H9 (cell line): ENCODE data around the gene CST5. TPM values are rescaled to one million over a fixed set of nuclear protein-coding genes. Genes with fewer than 3 reads are reported as not detected.

Source experiments
- DNase-seq: peaks from one replicate; pipeline ENCODE4 v3.0.0-alpha.2; 2017
- H2AFZ ChIP-seq: one replicate; pipeline ENCODE4 v1.6.1; 2013; ENCODE audit warnings: mild to moderate bottlenecking, low read length, control low read depth, moderate library complexity
- H2AK5ac ChIP-seq: 2 replicates; pipeline ENCODE4 v1.6.1; 2013; ENCODE audit warnings: low read length, control low read depth, mixed read lengths; ENCODE audit not compliant: insufficient read length
- H2BK120ac ChIP-seq: one replicate; pipeline ENCODE4 v1.6.1; 2013; ENCODE audit warnings: low read depth, mild to moderate bottlenecking, low read length, control low read depth, inconsistent platforms; ENCODE audit not compliant: poor library complexity, severe bottlenecking
- H2BK12ac ChIP-seq: 2 replicates; pipeline ENCODE4 v1.6.1; 2013; ENCODE audit warnings: low read length, control low read depth, mixed read lengths, low read depth; ENCODE audit not compliant: insufficient read length
- H2BK15ac ChIP-seq: 2 replicates; pipeline ENCODE4 v1.6.1; 2013; ENCODE audit warnings: low read depth, low read length, control low read depth
- H2BK20ac ChIP-seq: one replicate; pipeline ENCODE4 v1.6.1; 2013; ENCODE audit warnings: low read depth, mild to moderate bottlenecking, low read length, control low read depth, inconsistent platforms; ENCODE audit not compliant: poor library complexity, severe bottlenecking
- H2BK5ac ChIP-seq: 2 replicates; pipeline ENCODE4 v1.6.1; 2013; ENCODE audit warnings: low read length, control low read depth, mixed read lengths; ENCODE audit not compliant: insufficient read length
- H3K14ac ChIP-seq: 2 replicates; pipeline ENCODE4 v1.6.1; 2013; ENCODE audit warnings: low read length, control low read depth; ENCODE audit not compliant: insufficient read depth
- H3K18ac ChIP-seq: 2 replicates; pipeline ENCODE4 v1.6.1; 2013; ENCODE audit warnings: low read depth, mild to moderate bottlenecking, mixed read lengths, low read length, control low read depth; ENCODE audit not compliant: insufficient read length
- H3K23ac ChIP-seq: 2 replicates; pipeline ENCODE4 v1.6.1; 2013; ENCODE audit warnings: low read length, control low read depth, mixed read lengths, low read depth; ENCODE audit not compliant: insufficient read length
- H3K23me2 ChIP-seq: 2 replicates; pipeline ENCODE4 v1.6.1; 2013; ENCODE audit warnings: low read depth, mild to moderate bottlenecking, mixed read lengths, low read length, control low read depth; ENCODE audit not compliant: insufficient read length, poor library complexity, severe bottlenecking
- H3K27ac ChIP-seq: 2 replicates; pipeline ENCODE4 v1.5.1; 2013; ENCODE audit warnings: low read length, control low read depth, mixed read lengths, low read depth; ENCODE audit not compliant: insufficient read length
- H3K27me3 ChIP-seq: 2 replicates; pipeline ENCODE4 v1.6.1; 2013; ENCODE audit warnings: low read length, control low read depth, inconsistent platforms; ENCODE audit not compliant: insufficient read depth
- H3K4ac ChIP-seq: 2 replicates; pipeline ENCODE4 v1.6.1; 2013; ENCODE audit warnings: low read depth, mild to moderate bottlenecking, control low read depth, inconsistent platforms, low read length, moderate library complexity
- H3K4me1 ChIP-seq: 2 replicates; pipeline ENCODE4 v1.6.1; 2013; ENCODE audit warnings: low read length, control low read depth, inconsistent platforms; ENCODE audit not compliant: insufficient read depth
- H3K4me2 ChIP-seq: 2 replicates; pipeline ENCODE4 v1.6.1; 2013; ENCODE audit warnings: low read length, control low read depth, mixed read lengths; ENCODE audit not compliant: insufficient read length, insufficient read depth
- H3K56ac ChIP-seq: 2 replicates; pipeline ENCODE4 v1.6.1; 2013; ENCODE audit warnings: low read depth, mild to moderate bottlenecking, mixed read lengths, low read length, control low read depth; ENCODE audit not compliant: insufficient read length
- H3K79me1 ChIP-seq: 2 replicates; pipeline ENCODE4 v1.6.1; 2013; ENCODE audit warnings: low read depth, mild to moderate bottlenecking, moderate library complexity, low read length, control low read depth, inconsistent platforms; ENCODE audit not compliant: insufficient read depth, poor library complexity, severe bottlenecking
- H3K79me2 ChIP-seq: 2 replicates; pipeline ENCODE4 v1.6.1; 2013; ENCODE audit warnings: low read length, control low read depth, inconsistent platforms; ENCODE audit not compliant: insufficient read depth
- H3K9ac ChIP-seq: 2 replicates; pipeline ENCODE4 v1.6.1; 2013; ENCODE audit warnings: low read length, control low read depth, mixed read lengths; ENCODE audit not compliant: insufficient read length; ENCODE audit errors: extremely low read depth
- H3K9me3 ChIP-seq: one replicate; pipeline ENCODE4 v1.6.1; 2013; ENCODE audit warnings: low read depth, low read length, inconsistent platforms; ENCODE audit not compliant: control insufficient read depth
- H3T11ph ChIP-seq: one replicate; pipeline ENCODE4 v1.6.1; 2013; ENCODE audit warnings: mild to moderate bottlenecking, low read length, control low read depth, inconsistent platforms
- H4K20me1 ChIP-seq: one replicate; pipeline ENCODE4 v1.6.1; 2013; ENCODE audit not compliant: control insufficient read depth, insufficient read length, insufficient read depth
- H4K5ac ChIP-seq: 2 replicates; pipeline ENCODE4 v1.6.1; 2013; ENCODE audit warnings: low read depth, mild to moderate bottlenecking, mixed read lengths, low read length, control low read depth; ENCODE audit not compliant: insufficient read length
- H4K8ac ChIP-seq: replicated peaks from 2 replicates; pipeline ENCODE4 v1.6.1; 2013; ENCODE audit warnings: low read length, control low read depth, mixed read lengths, low read depth; ENCODE audit not compliant: insufficient read length
- H4K91ac ChIP-seq: 2 replicates; pipeline ENCODE4 v1.6.1; 2013; ENCODE audit warnings: low read depth, mild to moderate bottlenecking, moderate library complexity, mixed read lengths, low read length, control low read depth; ENCODE audit not compliant: insufficient read length
- H3K27ac Mint-ChIP-seq, 3 experiments: 2 replicates in 2 of 3; 3 replicates in 1 of 3; pipeline ENCODE4 v1.8.0; 2020 to 2021; ENCODE audit warnings: mixed read lengths in 3 of 3, mild to moderate bottlenecking in 1 of 3, moderate library complexity in 1 of 3
- H3K27me3 Mint-ChIP-seq: 2 replicates; pipeline ENCODE4 v1.8.0; 2021; ENCODE audit warnings: low read depth, mild to moderate bottlenecking, moderate library complexity, mixed read lengths
- H3K36me3 Mint-ChIP-seq, 3 experiments: 2 replicates in 2 of 3; 3 replicates in 1 of 3; pipeline ENCODE4 v1.8.0; 2020 to 2021; ENCODE audit warnings: low read depth in 3 of 3, mixed read lengths in 3 of 3; ENCODE audit not compliant: insufficient read depth in 1 of 3
- H3K4me1 Mint-ChIP-seq, 2 experiments: 2 replicates each; pipeline ENCODE4 v1.8.0; 2020; ENCODE audit warnings: mixed read lengths in 2 of 2
- H3K4me3 Mint-ChIP-seq, 2 experiments: 2 replicates in 1 of 2; 3 replicates in 1 of 2; pipeline ENCODE4 v1.8.0; 2020 to 2021; ENCODE audit warnings: mild to moderate bottlenecking in 2 of 2, mixed read lengths in 2 of 2, moderate library complexity in 1 of 2
- H3K9me3 Mint-ChIP-seq, 2 experiments: 2 replicates in 1 of 2; 3 replicates in 1 of 2; pipeline ENCODE4 v1.8.0; 2020; ENCODE audit warnings: mild to moderate bottlenecking in 2 of 2, mixed read lengths in 2 of 2, moderate library complexity in 1 of 2
- CTCF ChIP-seq: fragments of 200-600 bp; sonication (generic); conservative IDR thresholded peaks from 3 replicates; pipeline ENCODE4 v1.8.0; 2021; ENCODE audit warnings: antibody characterized with exemption, mild to moderate bottlenecking
- WGBS: extraction: QIAGEN DNeasy Blood & Tissue Kit; methylation state at CpG from one replicate; pipeline ENCODE4 v1.1.7; 2013; ENCODE audit warnings: missing lambda C conversion rate, low lambda C conversion rate, mixed read lengths; ENCODE audit not compliant: insufficient read length; ENCODE audit errors: extremely low coverage; 5-methylcytosine and 5-hydroxymethylcytosine counted together
- total RNA-seq: library from RNA; stranded (reverse); gene quantifications from 2 replicates; pipeline ENCODE4 v1.2.1, GENCODE V29; 2021

CST5 gene
- total RNA-seq, 1 experiment from 2014 or later = not detected

- Histone ChIP-seq H3K14ac (no peak overlapping the region), H4K20me1 (no peaks in the 10 kb centered on the region), H2AFZ (no peak overlapping the region), H3K4me2 (no peak overlapping the region), H3K27me3 (no peaks in the 10 kb centered on the region), H3K18ac (no peak overlapping the region), H3K4ac (no peak overlapping the region), H3K23ac (no peak overlapping the region), H3K9ac (no peak overlapping the region), H3K56ac (no peak overlapping the region), H2AK5ac (no peak overlapping the region), H2BK20ac (no peak overlapping the region), H4K8ac (no peak overlapping the region), H3K27ac (no peak overlapping the region), H3T11ph (no peak overlapping the region), H4K5ac (no peak overlapping the region), H3K9me3 (no peaks in the 10 kb centered on the region), H4K91ac (no peak overlapping the region), H3K23me2 (no peaks in the 10 kb centered on the region), H3K79me1 (no peaks in the 10 kb centered on the region), H3K79me2 (no peaks in the 10 kb centered on the region), H2BK5ac (no peak overlapping the region), H3K4me1 (no peaks in the 10 kb centered on the region), H2BK120ac (no peak overlapping the region), H2BK12ac (no peak overlapping the region), H2BK15ac (no peak overlapping the region)
- Mint-ChIP-seq H3K36me3 (no peaks in the 10 kb centered on the region), H3K9me3 (peaks cover 3 to 9% of the 10 kb centered on the region in 2 experiments; a peak in 4 of 5 replicates), H3K27ac (no peak overlapping the region), H3K27me3 (peaks cover 9% of the 10 kb centered on the region), H3K4me3 (no peak overlapping the region), H3K4me1 (peaks cover 8 to 9% of the 10 kb centered on the region in 2 experiments)
- TF ChIP-seq CTCF = no peak
- WGBS = no CpG with 5 or more reads among the region's 6 CpGs
- DNase-seq = no peak
Measured at GRCh38 chr20:23925789-23926525, 46.4 kb upstream of the CST5 start.
